ENCODE results near the gene CAVIN2. TPM values are rescaled to one million over a fixed set of nuclear protein-coding genes. Genes with fewer than 3 reads are reported as not detected.

Gene CAVIN2
- total and polyA plus RNA-seq, 4 donors: 55.1 to 160 (median 104) TPM

- 5 to 6% methylated on average over 9 of the region's 9 CpGs for WGBS, 2 donors
- H3K27ac ChIP-seq (ENCODE audit: low read depth in 1 of 2, low read length in 1 of 2): peak overlapping the region; percentile 84 to 95
- H3K9ac ChIP-seq (ENCODE audit: insufficient read depth in 1 of 2, low read length in 2 of 2): peak overlapping the region; percentile 60 to 69
- H3K9me3 ChIP-seq (ENCODE audit: control insufficient read depth in 4 of 4, insufficient read depth in 3 of 4, low read length in 3 of 4): no peaks in the 10 kb centered on the region
- DNase-seq (no peak), ATAC-seq (ENCODE audit: insufficient read depth, low FRiP score) (no peak)
- no peak for TF ChIP-seq CTCF (IDR thresholded peaks at IDR 0.05; ENCODE audit: control extremely low read depth, extremely low read depth)
- peak overlapping the region; percentile 72 for H3K4me3 ChIP-seq
- no peaks in the 10 kb centered on the region for H3K36me3 ChIP-seq (ENCODE audit: control insufficient read depth in 4 of 4, insufficient read depth in 4 of 4, low read length in 4 of 4)
- H3K27me3 ChIP-seq (ENCODE audit: control insufficient read depth in 3 of 3, insufficient read depth in 3 of 3, low read length in 2 of 3): no peaks in the 10 kb centered on the region
- peaks cover 2 to 21% (median 12%) of the 10 kb centered on the region in 5 donors for H3K4me1 ChIP-seq (ENCODE audit: control insufficient read depth in 5 of 5, insufficient read depth in 5 of 5, low read length in 5 of 5)
These were observed 1.6 kb downstream of the CAVIN2 start for GRCh38 chr2:191845248-191845715.

GRCh38 chr2:191844706-191845105 lies 2.2 kb downstream of the CAVIN2 start:
- Histone ChIP-seq H3K9ac (ENCODE audit: insufficient read depth in 1 of 2, low read length in 2 of 2) (no peak overlapping the region), H3K4me1 (ENCODE audit: control insufficient read depth in 5 of 5, insufficient read depth in 5 of 5, low read length in 5 of 5) (peaks cover 3 to 21% (median 12%) of the 10 kb centered on the region in 5 donors), H3K9me3 (ENCODE audit: control insufficient read depth in 4 of 4, insufficient read depth in 3 of 4, low read length in 3 of 4) (no peaks in the 10 kb centered on the region), H3K27me3 (ENCODE audit: control insufficient read depth in 3 of 3, insufficient read depth in 3 of 3, low read length in 2 of 3) (no peaks in the 10 kb centered on the region), H3K27ac (ENCODE audit: low read depth in 1 of 2, low read length in 1 of 2) (peak overlapping the region in 1 of 2 donors; percentile 95), H3K4me3 (peak overlapping the region; percentile 72), H3K36me3 (ENCODE audit: control insufficient read depth in 4 of 4, insufficient read depth in 4 of 4, low read length in 4 of 4) (no peaks in the 10 kb centered on the region)
- no peak for TF ChIP-seq CTCF (IDR thresholded peaks at IDR 0.05; ENCODE audit: control extremely low read depth, extremely low read depth)
- DNase-seq: no peak
- no peak for ATAC-seq (ENCODE audit: insufficient read depth, low FRiP score)
- WGBS, 2 donors: 10 to 29% methylated on average over 1 of the region's 1 CpG

- TF ChIP-seq CTCF (IDR thresholded peaks at IDR 0.05; ENCODE audit: control extremely low read depth, extremely low read depth): no peak
- H3K4me3 ChIP-seq: no peak overlapping the region
- no peaks in the 10 kb centered on the region for H3K27me3 ChIP-seq (ENCODE audit: control insufficient read depth in 3 of 3, insufficient read depth in 3 of 3, low read length in 2 of 3)
- 64 to 71% methylated on average over 2 of the region's 2 CpGs for WGBS, 2 donors
- H3K36me3 ChIP-seq (ENCODE audit: control insufficient read depth in 4 of 4, insufficient read depth in 4 of 4, low read length in 4 of 4): peaks cover 0 to 3% (median under 1%) of the 10 kb centered on the region in 4 donors
- DNase-seq: no peak
- peaks cover 0 to 26% (median 8%) of the 10 kb centered on the region in 5 donors for H3K4me1 ChIP-seq (ENCODE audit: control insufficient read depth in 5 of 5, insufficient read depth in 5 of 5, low read length in 5 of 5)
- peak overlapping the region in 1 of 2 donors; percentile 37 for H3K27ac ChIP-seq (ENCODE audit: low read depth in 1 of 2, low read length in 1 of 2)
- ATAC-seq (ENCODE audit: insufficient read depth, low FRiP score): no peak
- H3K9me3 ChIP-seq (ENCODE audit: control insufficient read depth in 4 of 4, insufficient read depth in 3 of 4, low read length in 3 of 4): no peaks in the 10 kb centered on the region
- H3K9ac ChIP-seq (ENCODE audit: insufficient read depth in 1 of 2, low read length in 2 of 2): no peak overlapping the region
These were observed 6.0 kb downstream of the CAVIN2 start for GRCh38 chr2:191840921-191841320.

Measured in lung (tissue), 12 donors.